ENCODE data around the gene TMX1. TPM values are rescaled to one million over a fixed set of nuclear protein-coding genes. Genes with fewer than 3 reads are reported as not detected.

Gene TMX1
- total RNA-seq, 1 donor from 2014 or later, result 53.1 TPM

DNA sequence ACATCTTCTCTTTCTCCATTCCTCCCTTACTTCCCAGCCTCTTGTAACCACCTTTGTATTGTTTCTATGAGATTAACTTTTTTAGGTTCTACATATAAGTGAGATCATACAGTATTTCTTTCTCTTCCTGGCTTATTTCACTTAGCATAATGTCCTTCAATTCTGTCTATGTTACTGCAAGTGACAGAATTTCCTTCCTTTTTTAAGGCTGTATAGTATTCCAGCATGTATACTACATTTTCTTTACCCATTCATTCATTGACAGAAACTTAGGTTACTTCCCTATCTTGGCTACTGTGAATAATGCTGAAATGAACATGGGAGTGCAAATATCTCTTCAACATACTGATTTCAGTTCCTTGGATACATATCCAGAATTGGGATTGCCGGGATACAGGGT is 18.2 kb downstream of the TMX1 start:
- Mint-ChIP-seq H3K27ac (no peak overlapping the region), H3K4me1 (peaks cover 14% of the 10 kb centered on the region), H3K4me3 (no peak overlapping the region), H3K27me3 (no peaks in the 10 kb centered on the region), H3K9me3 (peaks cover 7% of the 10 kb centered on the region), H3K36me3 (ENCODE audit: low read depth) (peaks cover 49% of the 10 kb centered on the region)
- intact Hi-C loops (cut with micrococcal nuclease), result no loop called here
- no peak for DNase-seq

DNA sequence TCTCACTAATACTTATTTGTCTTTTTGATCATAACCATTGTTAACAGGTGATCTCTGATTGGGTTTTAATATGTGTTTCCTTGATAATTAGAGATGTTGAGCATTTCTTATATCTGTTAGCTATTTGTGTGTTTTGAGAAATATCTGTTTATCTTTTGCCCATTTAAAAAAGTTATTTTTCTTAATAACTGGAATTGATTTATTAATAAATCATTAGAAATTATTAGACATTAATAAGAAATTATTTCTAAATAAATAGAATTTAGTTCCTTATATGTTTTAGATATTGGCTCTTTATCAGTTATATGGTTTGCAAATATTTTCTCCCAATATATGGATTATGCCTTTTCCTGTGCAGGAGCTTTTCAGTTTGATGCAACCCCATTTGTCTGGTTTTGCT is 18.7 kb downstream of the TMX1 start:
- intact Hi-C loops (cut with micrococcal nuclease), result no loop called here
- H3K9me3 Mint-ChIP-seq, result peaks cover 7% of the 10 kb centered on the region
- H3K4me3 Mint-ChIP-seq, result no peak overlapping the region
- peaks cover 11% of the 10 kb centered on the region for H3K4me1 Mint-ChIP-seq
- peaks cover 46% of the 10 kb centered on the region for H3K36me3 Mint-ChIP-seq (ENCODE audit: low read depth)
- H3K27ac Mint-ChIP-seq, result no peak overlapping the region
- no peaks in the 10 kb centered on the region for H3K27me3 Mint-ChIP-seq
- DNase-seq, result no peak

DNA sequence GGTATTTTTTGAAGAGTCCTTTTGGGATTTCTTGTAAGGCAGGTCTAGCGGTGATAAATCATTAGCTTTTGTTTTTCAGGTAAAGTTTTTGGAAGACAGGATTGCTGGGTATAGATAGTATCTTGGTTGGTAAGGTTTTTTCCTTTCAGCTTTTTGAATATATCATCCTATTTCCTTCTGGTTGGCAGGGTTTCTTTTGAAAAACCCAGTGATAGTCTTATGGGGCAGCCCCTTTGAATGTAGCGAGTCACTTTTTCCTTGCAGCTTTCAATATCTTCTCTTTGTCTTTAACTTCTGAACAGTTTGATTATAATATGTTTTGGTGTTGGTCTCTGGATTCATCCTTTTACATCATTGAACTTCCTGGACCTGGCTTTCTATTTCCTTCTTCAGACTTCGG is 20.2 kb downstream of the TMX1 start:
- Mint-ChIP-seq H3K27ac (peak overlapping the region; percentile 83), H3K4me1 (peaks cover 11% of the 10 kb centered on the region), H3K27me3 (no peaks in the 10 kb centered on the region), H3K36me3 (ENCODE audit: low read depth) (peaks cover 41% of the 10 kb centered on the region), H3K9me3 (peaks cover 7% of the 10 kb centered on the region), H3K4me3 (peak overlapping the region; percentile 5)
- DNase-seq, result no peak
- intact Hi-C loops (cut with micrococcal nuclease), result loop anchor here (1.0 kb wide), 2 partner anchors 12 to 20 kb away; partner anchors contain the start of gene TMX1

DNA sequence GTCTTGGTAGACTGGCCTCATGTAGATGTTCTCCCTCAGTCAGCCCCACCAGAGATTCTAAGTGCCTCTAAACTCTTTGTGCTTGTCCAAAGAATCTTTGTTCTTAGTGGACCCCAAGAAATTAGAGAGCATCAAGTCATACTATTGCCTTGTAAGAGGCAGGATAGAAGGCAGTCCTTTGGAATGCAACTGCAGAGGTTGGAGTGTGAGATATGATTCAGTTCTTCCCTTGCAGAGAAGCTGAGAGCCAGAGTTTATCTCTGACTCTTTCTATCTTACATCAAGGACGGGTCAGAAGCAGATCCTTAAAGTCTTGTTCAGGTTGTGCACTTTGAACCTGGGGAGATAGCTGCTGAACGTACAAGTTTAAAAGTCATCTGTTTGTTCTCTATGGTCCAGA is 21.1 kb downstream of the TMX1 start:
- H3K36me3 Mint-ChIP-seq (ENCODE audit: low read depth), result peaks cover 38% of the 10 kb centered on the region
- intact Hi-C loops (cut with micrococcal nuclease), result no loop called here
- peaks cover 7% of the 10 kb centered on the region for H3K9me3 Mint-ChIP-seq
- no peak for DNase-seq
- H3K4me3 Mint-ChIP-seq, result no peak overlapping the region
- H3K4me1 Mint-ChIP-seq, result peaks cover 11% of the 10 kb centered on the region
- H3K27ac Mint-ChIP-seq, result peak overlapping the region; percentile 7
- H3K27me3 Mint-ChIP-seq, result no peaks in the 10 kb centered on the region

DNA sequence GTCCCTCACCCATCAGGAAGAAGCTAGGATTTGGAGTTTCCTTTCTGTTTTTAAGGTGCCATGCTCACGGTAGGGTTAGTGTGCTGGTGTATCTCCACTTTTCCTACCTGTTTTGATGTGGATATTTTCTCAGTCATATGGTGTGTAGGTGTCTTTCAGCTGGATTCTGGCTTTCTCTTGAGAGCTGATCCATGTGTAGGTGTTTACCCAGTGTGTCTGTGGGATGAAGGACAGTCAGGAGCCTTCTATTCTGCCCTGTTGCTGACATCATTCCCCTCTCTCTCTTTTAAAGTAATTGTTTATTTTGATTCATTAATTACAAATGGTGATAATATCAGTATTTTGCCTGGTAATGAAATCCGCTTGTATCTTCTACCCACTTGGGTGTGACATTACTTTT is 22.8 kb downstream of the TMX1 start:
- Mint-ChIP-seq H3K4me1 (peaks cover 11% of the 10 kb centered on the region), H3K27ac (no peak overlapping the region), H3K27me3 (no peaks in the 10 kb centered on the region), H3K4me3 (no peak overlapping the region), H3K36me3 (ENCODE audit: low read depth) (peaks cover 31% of the 10 kb centered on the region), H3K9me3 (peaks cover 7% of the 10 kb centered on the region)
- no peak for DNase-seq
- intact Hi-C loops (cut with micrococcal nuclease), result no loop called here

DNA sequence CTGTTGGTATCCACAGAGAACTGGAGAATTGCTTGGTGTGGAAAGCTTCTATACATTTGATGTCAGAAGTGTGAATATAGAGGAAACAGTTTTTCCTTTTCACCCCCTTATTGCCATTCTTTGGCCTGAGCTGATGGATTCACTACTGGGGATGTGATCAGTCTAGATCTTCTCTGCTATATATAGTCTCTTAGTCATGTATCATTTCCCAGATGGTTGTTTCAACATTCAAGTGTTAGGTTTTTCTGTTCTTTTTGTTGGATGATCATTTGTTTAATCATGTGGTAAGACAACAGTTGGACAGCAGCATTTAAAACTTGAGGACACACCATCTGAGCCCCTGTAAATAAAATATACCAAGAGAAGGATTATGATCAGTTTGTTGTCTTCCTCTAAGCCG is 29.6 kb downstream of the TMX1 start:
- Mint-ChIP-seq H3K4me3 (no peak overlapping the region), H3K36me3 (ENCODE audit: low read depth) (peaks cover 2% of the 10 kb centered on the region), H3K4me1 (no peaks in the 10 kb centered on the region), H3K27ac (no peak overlapping the region), H3K9me3 (no peaks in the 10 kb centered on the region), H3K27me3 (no peaks in the 10 kb centered on the region)
- DNase-seq, result no peak
- intact Hi-C loops (cut with micrococcal nuclease), result no loop called here

DNA sequence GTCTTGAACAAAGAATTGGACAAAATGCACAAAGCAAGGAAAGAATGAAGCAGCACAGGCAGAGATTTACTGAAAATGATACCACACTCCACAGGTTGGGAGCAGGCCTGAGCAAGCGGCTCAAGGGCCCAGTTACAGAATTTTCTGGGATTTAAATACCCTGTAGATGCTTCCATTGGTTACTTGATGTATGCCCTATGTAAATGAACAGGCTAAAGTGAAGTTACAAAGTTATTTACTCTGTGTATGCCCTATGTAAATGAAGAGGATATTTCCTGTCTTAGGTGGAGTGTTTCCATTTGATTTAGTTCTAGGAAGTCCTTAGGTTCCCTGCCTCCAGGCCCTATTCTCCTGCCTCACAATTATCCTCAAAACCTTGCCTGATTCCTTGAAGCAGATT is 36.6 kb downstream of the TMX1 start:
- no peak overlapping the region for H3K4me3 Mint-ChIP-seq
- no peak for DNase-seq
- no peaks in the 10 kb centered on the region for H3K27me3 Mint-ChIP-seq
- intact Hi-C loops (cut with micrococcal nuclease), result no loop called here
- H3K9me3 Mint-ChIP-seq, result no peaks in the 10 kb centered on the region
- no peaks in the 10 kb centered on the region for H3K4me1 Mint-ChIP-seq
- no peak overlapping the region for H3K27ac Mint-ChIP-seq
- H3K36me3 Mint-ChIP-seq (ENCODE audit: low read depth), result no peaks in the 10 kb centered on the region

DNA sequence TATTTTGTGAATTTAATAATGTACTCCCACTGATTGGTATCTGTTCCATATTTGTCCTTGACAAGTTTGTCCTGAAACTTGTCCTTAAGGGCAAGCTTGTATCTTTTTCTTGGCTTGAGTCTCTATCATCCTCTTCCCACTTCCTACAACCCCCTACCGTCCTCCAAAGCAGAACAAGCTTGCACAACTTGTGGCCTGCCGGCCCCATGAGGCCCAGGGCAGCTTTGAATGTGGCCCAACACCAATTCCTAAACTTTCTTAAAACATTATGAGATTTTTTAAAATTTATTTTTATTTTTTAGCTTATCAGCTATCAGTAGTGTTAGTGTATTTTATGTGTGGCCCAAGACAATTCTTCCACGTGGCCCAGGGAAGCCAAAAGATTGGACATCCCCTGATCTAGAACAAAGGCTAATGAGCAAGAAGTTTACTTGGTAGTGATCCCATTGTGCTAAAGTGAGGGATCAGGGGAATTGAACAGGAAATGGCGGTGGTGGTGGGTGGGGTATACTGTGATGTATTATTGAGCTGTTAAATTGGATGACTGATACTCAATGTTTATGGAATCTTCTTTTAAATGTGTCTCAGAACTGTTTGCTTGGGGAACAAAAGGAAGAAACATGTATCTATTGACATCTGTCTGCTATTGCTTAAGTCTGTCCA is 37.8 kb downstream of the TMX1 start:
- Mint-ChIP-seq H3K4me1 (no peaks in the 10 kb centered on the region), H3K36me3 (ENCODE audit: low read depth) (no peaks in the 10 kb centered on the region), H3K4me3 (no peak overlapping the region), H3K27me3 (no peaks in the 10 kb centered on the region), H3K27ac (no peak overlapping the region), H3K9me3 (no peaks in the 10 kb centered on the region)
- DNase-seq, result no peak
- intact Hi-C loops (cut with micrococcal nuclease), result no loop called here

DNA sequence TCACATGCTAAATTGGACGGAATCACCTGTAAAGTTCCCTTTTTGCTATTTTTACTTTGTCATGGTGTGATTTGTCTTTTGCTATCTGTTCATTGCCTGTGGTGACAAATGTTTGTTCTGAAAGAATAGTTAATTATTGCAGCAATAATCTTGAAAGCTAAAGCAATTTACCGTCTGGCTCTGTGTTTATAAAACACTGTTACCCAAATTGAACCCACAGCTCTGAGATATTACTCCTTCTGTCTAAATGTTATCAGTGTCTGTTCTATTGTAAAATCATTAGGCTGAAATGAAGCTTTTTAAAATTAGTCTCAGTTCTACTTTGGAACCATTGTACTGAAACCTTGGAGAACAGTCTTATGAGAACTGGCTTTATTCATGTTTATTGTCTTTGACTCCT is 42.5 kb downstream of the TMX1 start:
- Mint-ChIP-seq H3K27ac (no peak overlapping the region), H3K4me1 (no peaks in the 10 kb centered on the region), H3K4me3 (no peak overlapping the region), H3K36me3 (ENCODE audit: low read depth) (no peaks in the 10 kb centered on the region), H3K9me3 (no peaks in the 10 kb centered on the region), H3K27me3 (no peaks in the 10 kb centered on the region)
- DNase-seq, result no peak
- intact Hi-C loops (cut with micrococcal nuclease), result loop anchor here (2.0 to 5.0 kb wide), 2 partner anchors 370 to 498 kb away; partner anchors contain the start of gene FRMD6

DNA sequence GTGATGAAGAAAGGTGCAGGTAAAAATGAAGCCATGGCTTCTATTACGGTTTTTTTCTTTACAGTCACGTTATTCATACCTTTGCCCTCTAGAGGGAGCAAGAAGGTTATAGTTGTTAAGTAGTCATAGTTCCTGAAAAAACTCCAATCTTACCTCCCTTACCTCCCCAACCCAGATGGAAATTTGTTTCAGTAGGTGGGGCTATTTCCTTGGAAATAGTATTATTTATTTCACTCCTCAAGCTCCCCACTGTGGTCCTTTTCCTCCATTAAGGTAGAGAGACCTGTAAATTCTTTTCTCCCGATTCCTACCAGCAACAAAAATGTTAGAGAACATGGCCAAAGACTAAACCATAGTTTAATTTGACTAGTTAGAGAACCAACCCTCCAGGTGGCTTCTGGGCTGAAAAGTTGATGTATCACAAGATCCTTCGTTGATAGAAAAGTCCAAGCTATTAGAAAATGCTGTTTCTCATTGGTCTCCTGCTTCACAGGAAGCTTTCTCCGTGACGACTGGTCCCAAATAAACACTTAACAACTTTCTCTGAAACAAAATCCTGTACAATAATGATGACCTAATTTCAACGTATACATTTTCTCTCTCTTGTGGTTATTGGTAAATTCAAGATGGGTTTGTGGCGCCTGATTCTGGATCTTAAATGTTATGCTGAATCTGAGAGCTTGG is 43.5 kb downstream of the TMX1 start:
- Mint-ChIP-seq H3K4me3 (no peak overlapping the region), H3K4me1 (no peaks in the 10 kb centered on the region), H3K9me3 (no peaks in the 10 kb centered on the region), H3K27ac (no peak overlapping the region), H3K36me3 (ENCODE audit: low read depth) (no peaks in the 10 kb centered on the region), H3K27me3 (no peaks in the 10 kb centered on the region)
- DNase-seq, result no peak
- intact Hi-C loops (cut with micrococcal nuclease), result loop anchor here (1.0 to 5.0 kb wide), 3 partner anchors 369 to 497 kb away; partner anchors contain the start of gene FRMD6

DNA sequence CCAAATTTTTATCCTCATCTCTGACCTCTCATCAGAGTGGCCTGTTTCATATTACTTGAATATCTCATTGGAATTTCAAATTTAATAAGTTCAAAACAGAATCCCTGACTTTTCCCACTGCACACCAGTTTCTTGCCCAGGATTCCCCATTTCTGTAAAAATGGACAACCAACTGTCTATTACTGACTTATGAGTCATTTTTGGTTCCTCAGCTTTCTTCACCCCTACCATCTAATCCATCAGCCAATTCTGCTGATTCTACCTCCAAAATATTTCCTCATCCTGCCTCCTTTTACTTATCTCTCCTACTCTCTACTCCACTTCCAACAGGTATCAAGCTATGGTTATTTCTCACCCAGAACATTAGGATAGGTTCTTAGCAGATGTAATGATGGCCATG is 44.2 kb downstream of the TMX1 start:
- Mint-ChIP-seq H3K4me3 (no peak overlapping the region), H3K27ac (no peak overlapping the region), H3K4me1 (no peaks in the 10 kb centered on the region), H3K9me3 (no peaks in the 10 kb centered on the region), H3K27me3 (no peaks in the 10 kb centered on the region), H3K36me3 (ENCODE audit: low read depth) (no peaks in the 10 kb centered on the region)
- no peak for DNase-seq
- intact Hi-C loops (cut with micrococcal nuclease), result loop anchor here (5.0 kb wide), 1 partner anchor 368 kb away; the partner anchor contains the start of gene FRMD6

DNA sequence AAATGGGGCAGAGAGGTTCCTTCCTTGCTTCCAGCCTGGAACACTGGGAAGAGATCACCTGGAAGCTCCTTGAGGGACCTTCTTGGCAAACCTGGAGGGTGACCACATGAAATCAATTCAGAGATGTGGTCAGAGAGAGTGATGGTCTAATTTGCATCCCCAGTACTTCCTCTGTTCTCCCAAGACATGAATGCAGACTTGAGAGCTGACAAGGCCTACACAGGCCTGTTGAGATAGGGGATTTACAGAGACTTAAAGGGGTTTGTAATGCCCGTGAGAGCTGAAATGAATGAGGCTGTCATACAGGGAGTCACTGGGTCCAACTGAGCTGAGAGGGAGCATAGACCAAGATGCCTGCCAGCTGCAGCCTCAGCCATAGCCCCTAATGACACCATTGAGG is 45.1 kb downstream of the TMX1 start:
- Mint-ChIP-seq H3K4me1 (no peaks in the 10 kb centered on the region), H3K9me3 (no peaks in the 10 kb centered on the region), H3K27me3 (no peaks in the 10 kb centered on the region), H3K4me3 (no peak overlapping the region), H3K36me3 (ENCODE audit: low read depth) (no peaks in the 10 kb centered on the region), H3K27ac (no peak overlapping the region)
- intact Hi-C loops (cut with micrococcal nuclease), result no loop called here
- no peak for DNase-seq

DNA sequence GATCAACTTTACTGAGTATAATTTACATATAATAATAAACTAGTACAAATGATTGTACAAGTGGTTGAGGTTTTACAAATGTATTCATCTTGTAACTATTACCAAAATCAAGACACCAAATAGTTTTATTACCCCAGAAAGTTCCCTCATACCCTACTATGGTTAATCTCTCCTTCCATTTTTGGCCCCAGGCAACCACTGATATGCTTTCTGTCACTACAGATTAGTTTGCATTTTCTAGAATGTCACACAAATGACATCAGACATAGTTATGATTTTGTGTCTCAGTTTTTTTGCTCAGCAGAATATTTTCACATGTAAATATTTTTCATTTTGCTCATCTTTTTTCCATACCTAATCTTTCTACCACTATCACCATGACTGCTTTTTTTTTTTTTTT is 49.1 kb downstream of the TMX1 start:
- no peak overlapping the region for H3K4me3 Mint-ChIP-seq
- intact Hi-C loops (cut with micrococcal nuclease), result no loop called here
- H3K9me3 Mint-ChIP-seq, result no peaks in the 10 kb centered on the region
- peaks cover 2% of the 10 kb centered on the region for H3K4me1 Mint-ChIP-seq
- H3K27me3 Mint-ChIP-seq, result no peaks in the 10 kb centered on the region
- H3K36me3 Mint-ChIP-seq (ENCODE audit: low read depth), result no peaks in the 10 kb centered on the region
- no peak for DNase-seq
- no peak overlapping the region for H3K27ac Mint-ChIP-seq

DNA sequence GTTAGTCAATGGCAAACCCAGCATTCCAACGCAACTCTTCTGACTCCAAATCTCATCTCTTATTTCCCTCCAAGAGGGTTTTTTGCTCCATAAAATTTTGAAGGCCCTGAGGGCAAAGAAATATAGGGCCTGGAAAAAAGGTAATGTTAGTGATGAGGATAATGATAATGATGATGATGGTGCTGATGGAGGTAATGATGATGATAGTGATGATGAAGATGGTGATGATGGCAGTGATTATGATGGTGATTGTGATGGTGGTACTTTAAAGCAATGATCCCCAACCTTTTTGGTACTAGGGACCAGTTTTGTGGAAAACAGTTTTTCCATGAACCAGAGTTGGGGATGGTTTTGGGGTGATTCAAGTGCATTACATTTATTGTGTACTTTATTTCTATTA is 50.1 kb downstream of the TMX1 start:
- no peak overlapping the region for H3K4me3 Mint-ChIP-seq
- no peaks in the 10 kb centered on the region for H3K36me3 Mint-ChIP-seq (ENCODE audit: low read depth)
- H3K27me3 Mint-ChIP-seq, result no peaks in the 10 kb centered on the region
- no peaks in the 10 kb centered on the region for H3K9me3 Mint-ChIP-seq
- no peak for DNase-seq
- H3K27ac Mint-ChIP-seq, result no peak overlapping the region
- H3K4me1 Mint-ChIP-seq, result peaks cover 2% of the 10 kb centered on the region
- intact Hi-C loops (cut with micrococcal nuclease), result no loop called here

Data from activated CD4-positive, alpha-beta T cell treated with anti-CD3 and anti-CD28 coated beads, Interleukin-2, amount 10 ng/mL, durations not matched to agents 24 days and 14 days (primary cell).